Keratinocyte (primary cell): ENCODE results near the gene ARID5A.

Experiments
- CTCF ChIP-seq, 3 experiments: IDR thresholded peaks in 1 of 3; conservative IDR thresholded peaks in 1 of 3; optimal IDR thresholded peaks in 1 of 3; 2 replicates in 2 of 3; 3 replicates in 1 of 3; pipeline versions ENCODE3 to v1.5.1; 2011; ENCODE audit warnings: low read length in 3 of 3, mild to moderate bottlenecking in 3 of 3, moderate library complexity in 2 of 3, control low read depth in 1 of 3, inconsistent platforms in 1 of 3; ENCODE audit not compliant: insufficient read depth in 2 of 3; ENCODE audit errors: extremely low read depth in 1 of 3
- EZH2 ChIP-seq: IDR thresholded peaks from one replicate; pipeline ENCODE4 v1.6.1; 2012; ENCODE audit warnings: inconsistent platforms, mild to moderate bottlenecking, low read length, moderate library complexity

GRCh38 chr2:96534141-96534540 is 2.4 kb upstream of the ARID5A start:
- TF ChIP-seq CTCF (optimal IDR thresholded peaks at IDR 0.05 in 1 of 3, IDR thresholded peaks at IDR 0.05 in 1 of 3, conservative IDR thresholded peaks at IDR 0.05 in 1 of 3; ENCODE audit: extremely low read depth in 1 of 3, insufficient read depth in 2 of 3, low read length in 3 of 3): no peak
- TF ChIP-seq EZH2: no peak
